Trophoblast cell (in vitro differentiated cells and primary cell): ENCODE results near the gene ISCU.

Experiments
- DNase-seq, 2 donors: peaks; one replicate each; pipeline ENCODE4 v3.0.0-alpha.2; 2016
- H2AFZ ChIP-seq: 2 replicates; pipeline ENCODE4 v1.6.1; 2013; ENCODE audit warnings: low read length, moderate library complexity, mild to moderate bottlenecking; ENCODE audit not compliant: insufficient read depth, poor library complexity
- H2AK5ac ChIP-seq: 2 replicates; pipeline ENCODE4 v1.6.1; 2013; ENCODE audit warnings: mild to moderate bottlenecking, low read length
- H2BK120ac ChIP-seq: 2 replicates; pipeline ENCODE4 v1.6.1; 2013; ENCODE audit warnings: low read length, mild to moderate bottlenecking, moderate library complexity; ENCODE audit not compliant: insufficient read depth, poor library complexity
- H2BK12ac ChIP-seq: 2 replicates; pipeline ENCODE4 v1.6.1; 2013; ENCODE audit warnings: mild to moderate bottlenecking, low read length, moderate library complexity
- H2BK5ac ChIP-seq: 2 replicates; pipeline ENCODE4 v1.6.1; 2013; ENCODE audit warnings: low read length, low read depth, moderate library complexity, mild to moderate bottlenecking; ENCODE audit not compliant: poor library complexity
- H3K14ac ChIP-seq: 2 replicates; pipeline ENCODE4 v1.6.1; 2013; ENCODE audit warnings: mild to moderate bottlenecking, low read length
- H3K18ac ChIP-seq: 2 replicates; pipeline ENCODE4 v1.6.1; 2013; ENCODE audit warnings: mild to moderate bottlenecking, low read length
- H3K23ac ChIP-seq: 2 replicates; pipeline ENCODE4 v1.6.1; 2013; ENCODE audit warnings: low read length
- H3K27ac ChIP-seq: 2 replicates; pipeline ENCODE4 v1.5.1; 2013; ENCODE audit warnings: low read depth, mild to moderate bottlenecking, inconsistent platforms, low read length, moderate library complexity
- H3K27me3 ChIP-seq: 2 replicates; pipeline ENCODE4 v1.6.1; 2013; ENCODE audit warnings: inconsistent platforms, mild to moderate bottlenecking, low read length, moderate library complexity; ENCODE audit not compliant: insufficient read depth
- H3K36me3 ChIP-seq, 2 experiments: 1 replicate in 1 of 2; 2 replicates in 1 of 2; pipeline ENCODE4 v1.6.1; 2013; ENCODE audit warnings: low read length in 2 of 2, mild to moderate bottlenecking in 2 of 2, moderate library complexity in 1 of 2; ENCODE audit not compliant: insufficient read depth in 2 of 2, control insufficient read depth in 1 of 2
- H3K4ac ChIP-seq: 2 replicates; pipeline ENCODE4 v1.6.1; 2013; ENCODE audit warnings: low read depth, mild to moderate bottlenecking, low read length, moderate library complexity
- H3K4me1 ChIP-seq, 2 experiments: 1 replicate in 1 of 2; 2 replicates in 1 of 2; pipeline ENCODE4 v1.6.1; 2013; ENCODE audit warnings: low read length in 2 of 2, mild to moderate bottlenecking in 2 of 2, moderate library complexity in 1 of 2; ENCODE audit not compliant: insufficient read depth in 2 of 2, control insufficient read depth in 1 of 2
- H3K4me2 ChIP-seq: 2 replicates; pipeline ENCODE4 v1.6.1; 2013; ENCODE audit warnings: inconsistent platforms, mild to moderate bottlenecking, low read length, moderate library complexity
- H3K4me3 ChIP-seq: 2 replicates; pipeline ENCODE4 v1.5.1; 2013; ENCODE audit warnings: mild to moderate bottlenecking, low read depth, low read length, inconsistent platforms
- H3K79me1 ChIP-seq: one replicate; pipeline ENCODE4 v1.6.1; 2013; ENCODE audit warnings: low read length
- H3K79me2 ChIP-seq: 2 replicates; pipeline ENCODE4 v1.6.1; 2013; ENCODE audit warnings: low read length, mild to moderate bottlenecking; ENCODE audit not compliant: control insufficient read depth, insufficient read depth, poor library complexity
- H3K9ac ChIP-seq: 2 replicates; pipeline ENCODE4 v1.6.1; 2013; ENCODE audit warnings: mild to moderate bottlenecking, low read length
- H3K9me3 ChIP-seq: 2 replicates; pipeline ENCODE4 v1.6.1; 2013; ENCODE audit warnings: low read depth, mild to moderate bottlenecking, control low read depth, inconsistent platforms, low read length; ENCODE audit not compliant: insufficient read depth
- H4K12ac ChIP-seq: 2 replicates; pipeline ENCODE4 v1.6.1; 2013; ENCODE audit warnings: low read depth, mild to moderate bottlenecking, low read length, moderate library complexity
- H4K8ac ChIP-seq: 2 replicates; pipeline ENCODE4 v1.6.1; 2013; ENCODE audit warnings: low read depth, mild to moderate bottlenecking, low read length, moderate library complexity
- H4K91ac ChIP-seq: one replicate; pipeline ENCODE4 v1.6.1; 2013; ENCODE audit warnings: low read depth, mild to moderate bottlenecking, low read length, moderate library complexity
- WGBS: extraction: QIAGEN DNeasy Blood & Tissue Kit; methylation state at CpG from one replicate; pipeline ENCODE4 v1.1.7; 2013; ENCODE audit warnings: missing lambda C conversion rate; ENCODE audit not compliant: insufficient read length, insufficient coverage; ENCODE audit errors: extremely low coverage; 5-methylcytosine and 5-hydroxymethylcytosine counted together

Gene ISCU

GRCh38 chr12:108611884-108612415 is 49.6 kb downstream of the ISCU start:
- H2BK120ac ChIP-seq: peak overlapping the region; percentile 47
- peak overlapping the region; percentile 47 for H4K8ac ChIP-seq
- H4K12ac ChIP-seq: no peak overlapping the region
- peak overlapping the region; percentile 1 for H3K4ac ChIP-seq
- H3K4me1 ChIP-seq: peaks cover 15 to 22% of the 10 kb centered on the region in 2 experiments
- no peak overlapping the region for H2AK5ac ChIP-seq
- no peak overlapping the region for H3K18ac ChIP-seq
- peak; percentile 45 to 59 for DNase-seq
- H3K27ac ChIP-seq: no peak overlapping the region
- no CpG with 5 or more reads among the region's 5 CpGs for WGBS
- H3K9ac ChIP-seq: no peak overlapping the region
- no peak overlapping the region for H3K23ac ChIP-seq
- no peak overlapping the region for H3K14ac ChIP-seq
- H3K4me3 ChIP-seq: no peak overlapping the region
- peaks cover 25% of the 10 kb centered on the region for H3K79me1 ChIP-seq
- H2AFZ ChIP-seq: no peak overlapping the region
- H2BK5ac ChIP-seq: peak overlapping the region; percentile 2
- no peaks in the 10 kb centered on the region for H3K9me3 ChIP-seq
- peaks cover 4% of the 10 kb centered on the region for H3K79me2 ChIP-seq
- H3K36me3 ChIP-seq: no peaks in the 10 kb centered on the region
- peak overlapping the region; percentile 19 for H2BK12ac ChIP-seq
- H4K91ac ChIP-seq: peak overlapping the region; percentile 77
- no peaks in the 10 kb centered on the region for H3K27me3 ChIP-seq
- H3K4me2 ChIP-seq: no peak overlapping the region

GRCh38 chr12:108612788-108613282 is 50.4 kb downstream of the ISCU start:
- Histone ChIP-seq H3K79me2 (peaks cover 4% of the 10 kb centered on the region), H3K36me3 (no peaks in the 10 kb centered on the region), H3K14ac (peak overlapping the region; percentile 4), H3K79me1 (peaks cover 30% of the 10 kb centered on the region), H4K91ac (peak overlapping the region; percentile 95), H2BK5ac (no peak overlapping the region), H4K12ac (no peak overlapping the region), H4K8ac (peak overlapping the region; percentile 24), H2BK120ac (peak overlapping the region; percentile 82), H3K18ac (no peak overlapping the region), H3K9me3 (no peaks in the 10 kb centered on the region), H3K9ac (no peak overlapping the region), H2AFZ (no peak overlapping the region), H3K4ac (no peak overlapping the region), H3K4me1 (peaks cover 16 to 29% of the 10 kb centered on the region in 2 experiments), H2BK12ac (peak overlapping the region; percentile 24), H3K27ac (no peak overlapping the region), H2AK5ac (peak overlapping the region; percentile 9), H3K4me2 (no peak overlapping the region), H3K23ac (no peak overlapping the region), H3K4me3 (peak overlapping the region; percentile 3), H3K27me3 (no peaks in the 10 kb centered on the region)
- no CpG with 5 or more reads among the region's 8 CpGs for WGBS
- DNase-seq: peak; percentile 17 to 33

GRCh38 chr12:108613548-108613947 is 51.2 kb downstream of the ISCU start:
- Histone ChIP-seq H2BK5ac (peak overlapping the region; percentile 20), H2BK120ac (peak overlapping the region; percentile 82), H3K4ac (peak overlapping the region; percentile 22), H3K9me3 (no peaks in the 10 kb centered on the region), H3K79me1 (peaks cover 33% of the 10 kb centered on the region), H3K4me1 (peaks cover 20 to 33% of the 10 kb centered on the region in 2 experiments), H3K79me2 (peaks cover 5% of the 10 kb centered on the region), H3K14ac (peak overlapping the region; percentile 66), H4K8ac (peak overlapping the region; percentile 61), H3K36me3 (no peaks in the 10 kb centered on the region), H3K4me2 (no peak overlapping the region), H3K23ac (no peak overlapping the region), H2AK5ac (peak overlapping the region; percentile 97), H3K4me3 (no peak overlapping the region), H3K18ac (peak overlapping the region; percentile 55), H2BK12ac (peak overlapping the region; percentile 91), H3K27me3 (no peaks in the 10 kb centered on the region), H4K12ac (peak overlapping the region; percentile 31), H3K9ac (no peak overlapping the region), H4K91ac (peak overlapping the region; percentile 95), H2AFZ (peak overlapping the region; percentile 27), H3K27ac (peak overlapping the region; percentile 25)
- DNase-seq: peak in 1 of 2 donors; percentile 26
- no CpG with 5 or more reads among the region's 9 CpGs for WGBS

GRCh38 chr12:108614041-108614440 is 51.6 kb downstream of the ISCU start:
- Histone ChIP-seq H2AK5ac (peak overlapping the region; percentile 97), H2BK12ac (peak overlapping the region; percentile 91), H3K4me2 (no peak overlapping the region), H3K36me3 (no peaks in the 10 kb centered on the region), H3K23ac (no peak overlapping the region), H4K91ac (peak overlapping the region; percentile 95), H3K79me1 (peaks cover 36% of the 10 kb centered on the region), H3K4me3 (no peak overlapping the region), H3K9ac (no peak overlapping the region), H3K9me3 (no peaks in the 10 kb centered on the region), H4K12ac (peak overlapping the region; percentile 31), H3K4ac (peak overlapping the region; percentile 22), H4K8ac (peak overlapping the region; percentile 61), H2AFZ (no peak overlapping the region), H3K18ac (peak overlapping the region; percentile 55), H2BK5ac (peak overlapping the region; percentile 20), H3K4me1 (peaks cover 22 to 36% of the 10 kb centered on the region in 2 experiments), H3K27ac (no peak overlapping the region), H2BK120ac (peak overlapping the region; percentile 82), H3K14ac (peak overlapping the region; percentile 66), H3K27me3 (no peaks in the 10 kb centered on the region), H3K79me2 (peaks cover 5% of the 10 kb centered on the region)
- no peak for DNase-seq
- no CpG with 5 or more reads among the region's 4 CpGs for WGBS
